Breast epithelium (tissue), 4 donors: Measurements from ENCODE around the gene TAGAP. TPM values are rescaled to one million over a fixed set of nuclear protein-coding genes. Genes with fewer than 3 reads are reported as not detected.

Experiments
- DNase-seq, 2 donors: peaks; one replicate each; pipeline ENCODE4 v3.0.0-alpha.2; 2019; ENCODE audit warnings: low spot score in 2 of 2
- H3K27ac ChIP-seq, 2 donors: fragments of 200-600 bp; sonication (generic) in 1 of 2; one replicate each; pipeline ENCODE4 v1.5.1; 2016 to 2019; ENCODE audit warnings: mild to moderate bottlenecking in 1 of 2
- H3K27me3 ChIP-seq, 2 donors: fragments of 200-600 bp; sonication (generic) in 1 of 2; one replicate each; pipeline versions ENCODE4 v1.5.1 to v1.6.0; 2017 to 2019; ENCODE audit warnings: control low read depth in 1 of 2, mild to moderate bottlenecking in 1 of 2
- H3K36me3 ChIP-seq: fragments of 200-600 bp; one replicate; pipeline ENCODE4 v1.5.1; 2019
- H3K4me1 ChIP-seq, 2 donors: fragments of 200-600 bp; sonication (generic); one replicate each; pipeline ENCODE4 v1.5.1; 2016 to 2019; ENCODE audit warnings: control low read depth in 1 of 2
- H3K4me3 ChIP-seq, 3 donors: fragments of 200-600 bp; sonication (generic); 1 replicate in 2 of 3; 2 replicates in 1 of 3; pipeline ENCODE4 v1.5.1; 2016 to 2019; ENCODE audit warnings: mild to moderate bottlenecking in 3 of 3, moderate library complexity in 2 of 3
- H3K9me3 ChIP-seq, 2 donors: fragments of 200-600 bp; sonication (generic) in 1 of 2; one replicate each; pipeline ENCODE4 v1.5.1; 2016 to 2019; ENCODE audit warnings: control low read depth in 1 of 2
- POLR2A ChIP-seq: fragments of 450-650 bp; IDR thresholded peaks from one replicate; pipeline ENCODE4 v1.6.1; 2016; ENCODE audit warnings: antibody characterized with exemption, mild to moderate bottlenecking, moderate library complexity
- POLR2AphosphoS5 ChIP-seq, 3 donors: sonication (generic); formaldehyde crosslinking; IDR thresholded peaks; one replicate each; pipeline ENCODE4 v1.6.1; 2017; ENCODE audit warnings: antibody characterized with exemption in 3 of 3
- intact Hi-C: fragments of 100-400 bp; cut with DNase I; formaldehyde crosslinking; loops from one replicate; pipeline ENCODE4 v1.15.1; 2023; ENCODE audit warnings: low total_unique reads
- total RNA-seq, 3 donors: library from RNA; depleted of rRNA; stranded (reverse); fragments of >200 nt; gene quantifications; one replicate each; pipeline ENCODE4 v1.1.0, GENCODE V29; 2016
- TF ChIP-seq, protein P1 (sequence below), 3 donors: fragments of 450-650 bp; IDR thresholded peaks; one replicate each; pipeline ENCODE4 v1.5.1; 2016 to 2017; ENCODE audit warnings: antibody characterized with exemption in 3 of 3, mild to moderate bottlenecking in 3 of 3, moderate library complexity in 3 of 3

TAGAP gene
- total RNA-seq, 3 donors from 2014 or later: 2.9 to 4.2 (median 4.1) TPM

DNA sequence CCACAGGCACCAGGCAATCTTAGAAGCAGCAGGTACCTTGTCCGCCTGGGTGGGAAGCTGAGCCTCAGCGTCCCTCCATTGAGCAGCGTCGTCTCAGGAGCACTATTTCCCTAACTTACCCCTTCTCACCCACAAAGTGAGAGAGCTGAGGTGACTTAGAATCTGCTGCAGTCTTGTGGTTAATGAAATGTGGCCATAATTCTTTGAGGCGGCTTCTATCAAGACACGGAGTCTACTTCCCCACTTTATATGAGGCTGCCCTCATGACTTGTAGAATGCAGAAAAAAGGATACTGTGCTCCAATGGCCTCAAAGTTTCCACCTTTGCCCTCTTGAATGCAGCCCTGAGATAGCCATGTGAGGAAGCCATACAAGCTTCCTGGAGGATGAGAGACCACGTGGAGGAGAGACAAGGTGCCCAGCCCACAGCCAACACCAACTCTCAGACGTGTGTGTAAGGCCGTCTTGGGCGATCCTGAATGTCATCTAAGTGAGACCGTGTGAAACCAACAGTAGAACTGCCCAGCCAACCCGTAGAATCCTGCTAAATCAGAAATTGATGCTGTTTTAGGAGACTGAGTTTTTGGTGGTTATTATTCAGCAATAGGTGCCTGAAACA lies 9.1 kb upstream of the TAGAP start:
- Histone ChIP-seq H3K9me3 (no peaks in the 10 kb centered on the region), H3K27me3 (peaks cover 0 to 3% of the 10 kb centered on the region in 2 donors), H3K4me1 (no peaks in the 10 kb centered on the region), H3K36me3 (no peaks in the 10 kb centered on the region), H3K4me3 (no peak overlapping the region), H3K27ac (no peak overlapping the region)
- TF ChIP-seq POLR2A: no peak
- TF ChIP-seq, protein P1, sequence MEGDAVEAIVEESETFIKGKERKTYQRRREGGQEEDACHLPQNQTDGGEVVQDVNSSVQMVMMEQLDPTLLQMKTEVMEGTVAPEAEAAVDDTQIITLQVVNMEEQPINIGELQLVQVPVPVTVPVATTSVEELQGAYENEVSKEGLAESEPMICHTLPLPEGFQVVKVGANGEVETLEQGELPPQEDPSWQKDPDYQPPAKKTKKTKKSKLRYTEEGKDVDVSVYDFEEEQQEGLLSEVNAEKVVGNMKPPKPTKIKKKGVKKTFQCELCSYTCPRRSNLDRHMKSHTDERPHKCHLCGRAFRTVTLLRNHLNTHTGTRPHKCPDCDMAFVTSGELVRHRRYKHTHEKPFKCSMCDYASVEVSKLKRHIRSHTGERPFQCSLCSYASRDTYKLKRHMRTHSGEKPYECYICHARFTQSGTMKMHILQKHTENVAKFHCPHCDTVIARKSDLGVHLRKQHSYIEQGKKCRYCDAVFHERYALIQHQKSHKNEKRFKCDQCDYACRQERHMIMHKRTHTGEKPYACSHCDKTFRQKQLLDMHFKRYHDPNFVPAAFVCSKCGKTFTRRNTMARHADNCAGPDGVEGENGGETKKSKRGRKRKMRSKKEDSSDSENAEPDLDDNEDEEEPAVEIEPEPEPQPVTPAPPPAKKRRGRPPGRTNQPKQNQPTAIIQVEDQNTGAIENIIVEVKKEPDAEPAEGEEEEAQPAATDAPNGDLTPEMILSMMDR (IDR thresholded peaks at IDR 0.05): no peak
- no peak for TF ChIP-seq POLR2AphosphoS5 (IDR thresholded peaks at IDR 0.05)
- intact Hi-C loops: no loop called here
- DNase-seq: no peak

DNA sequence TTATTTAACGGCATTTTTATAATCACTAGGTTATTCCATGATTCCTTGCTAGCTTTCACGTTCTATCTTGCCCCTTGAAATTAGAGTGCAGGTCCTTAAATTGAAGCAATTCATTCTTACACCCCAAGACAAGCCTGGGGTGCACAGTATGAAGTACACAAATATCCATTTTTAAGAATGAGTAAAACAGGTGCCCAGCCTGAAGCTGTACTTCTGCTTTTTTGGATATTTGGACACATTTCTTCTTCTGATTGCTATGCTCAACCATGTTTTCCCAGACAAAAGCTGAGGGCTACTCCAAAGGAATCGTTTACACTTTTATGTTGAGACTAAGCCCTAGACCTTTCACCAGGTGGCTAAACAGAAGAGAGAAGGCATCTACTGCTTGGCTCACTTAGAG lies 7.9 kb upstream of the TAGAP start:
- Histone ChIP-seq H3K27ac (no peak overlapping the region), H3K4me3 (no peak overlapping the region), H3K4me1 (no peaks in the 10 kb centered on the region), H3K36me3 (no peaks in the 10 kb centered on the region), H3K9me3 (no peaks in the 10 kb centered on the region), H3K27me3 (peaks cover 0 to 3% of the 10 kb centered on the region in 2 donors)
- DNase-seq: no peak
- TF ChIP-seq POLR2AphosphoS5 (IDR thresholded peaks at IDR 0.05) (no peak), POLR2A (no peak)
- TF ChIP-seq, protein P1 (IDR thresholded peaks at IDR 0.05): no peak
- intact Hi-C loops: no loop called here

DNA sequence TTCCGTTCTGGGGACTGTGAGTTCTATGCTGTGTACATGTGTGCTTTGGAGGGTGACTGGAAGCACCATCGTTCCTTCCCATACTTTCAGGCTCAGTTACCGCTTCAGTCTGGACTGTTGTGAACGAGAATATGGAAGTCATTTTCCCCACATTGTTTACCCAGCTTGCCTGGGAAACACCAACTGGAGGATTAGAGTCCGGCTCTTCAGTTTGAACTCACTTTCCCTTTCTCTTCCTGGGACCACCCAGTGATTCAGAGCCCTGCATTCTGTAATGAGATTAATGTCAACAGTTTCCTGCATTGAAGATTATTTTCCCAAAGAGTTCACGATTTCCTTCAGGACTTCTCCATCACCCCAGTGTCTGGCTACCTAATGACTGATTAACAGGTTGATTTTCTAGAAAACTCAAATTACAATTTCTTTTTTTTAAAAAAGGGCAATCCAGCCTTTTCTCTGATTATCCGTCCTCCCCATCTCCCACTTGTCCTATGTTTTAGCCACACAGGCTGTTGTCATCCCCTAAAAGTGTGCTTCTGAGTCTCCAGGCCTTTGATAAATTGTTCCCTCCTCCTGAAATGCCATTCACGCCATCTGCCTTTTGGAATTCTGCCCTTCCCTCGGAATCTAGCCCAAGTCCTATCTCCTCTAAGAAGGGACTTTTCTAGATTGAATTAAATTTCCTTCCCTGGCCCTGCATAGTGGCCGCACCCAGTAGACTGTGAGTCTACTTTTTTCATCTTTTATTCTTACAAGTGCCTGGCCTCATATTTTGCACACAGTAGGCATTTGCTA lies 3.3 kb upstream of the TAGAP start:
- H3K9me3 ChIP-seq: no peaks in the 10 kb centered on the region
- no peaks in the 10 kb centered on the region for H3K36me3 ChIP-seq
- no peak overlapping the region for H3K27ac ChIP-seq
- intact Hi-C loops: no loop called here
- no peak overlapping the region for H3K4me3 ChIP-seq
- no peak for TF ChIP-seq POLR2AphosphoS5 (IDR thresholded peaks at IDR 0.05)
- no peak for TF ChIP-seq POLR2A
- TF ChIP-seq, protein P1 (IDR thresholded peaks at IDR 0.05): no peak
- no peaks in the 10 kb centered on the region for H3K4me1 ChIP-seq
- no peaks in the 10 kb centered on the region for H3K27me3 ChIP-seq
- DNase-seq: no peak

DNA sequence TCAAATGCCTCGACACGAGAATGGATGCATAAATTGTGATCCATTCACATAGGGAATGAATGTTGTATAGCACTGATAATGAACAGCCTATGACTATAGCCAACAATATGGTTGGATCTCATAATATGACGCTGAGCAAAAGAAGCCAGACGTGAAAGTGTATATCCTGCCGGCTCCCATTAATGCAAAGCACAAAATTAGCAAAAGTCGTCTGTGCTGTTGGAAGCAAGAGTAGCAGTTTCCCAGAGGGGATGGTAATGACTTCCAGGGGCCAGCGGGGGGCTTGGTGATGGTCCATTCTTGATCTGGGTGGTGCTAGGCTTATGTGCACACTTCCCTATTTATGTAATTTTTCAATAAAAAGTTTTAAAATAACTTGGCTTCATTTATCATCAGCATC lies 1.0 kb upstream of the TAGAP start:
- Histone ChIP-seq H3K4me1 (no peaks in the 10 kb centered on the region), H3K9me3 (no peaks in the 10 kb centered on the region), H3K27me3 (no peaks in the 10 kb centered on the region), H3K36me3 (no peaks in the 10 kb centered on the region), H3K27ac (no peak overlapping the region), H3K4me3 (no peak overlapping the region)
- TF ChIP-seq, protein P1 (IDR thresholded peaks at IDR 0.05): no peak
- TF ChIP-seq POLR2AphosphoS5 (IDR thresholded peaks at IDR 0.05) (no peak), POLR2A (no peak)
- intact Hi-C loops: no loop called here
- DNase-seq: no peak

DNA sequence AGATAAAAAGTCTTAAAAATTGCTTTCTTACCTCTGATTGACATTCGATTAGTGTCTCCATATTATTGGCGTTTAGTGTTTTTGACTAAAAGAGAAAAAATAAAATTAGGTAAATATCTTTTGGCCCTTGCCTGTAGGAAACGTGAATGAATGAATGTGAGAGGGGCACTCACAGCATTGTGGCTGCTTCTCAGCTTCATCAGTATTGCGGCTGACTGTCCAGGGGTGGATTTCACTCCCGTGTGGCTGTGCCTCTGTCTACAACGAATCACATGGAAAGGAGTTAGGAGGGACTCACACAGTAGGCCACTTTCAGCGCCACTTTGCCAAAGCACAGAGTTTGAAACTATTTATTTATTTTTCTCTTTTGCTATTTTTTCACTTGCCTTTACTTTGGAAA lies 844 bp downstream of the TAGAP start:
- no peak overlapping the region for H3K27ac ChIP-seq

More for the DNA sequence above, 844 bp downstream of the TAGAP start:
- TF ChIP-seq, protein P1 (IDR thresholded peaks at IDR 0.05): no peak
- TF ChIP-seq POLR2A: no peak
- TF ChIP-seq POLR2AphosphoS5 (IDR thresholded peaks at IDR 0.05): no peak
- intact Hi-C loops: no loop called here
- H3K27me3 ChIP-seq: no peaks in the 10 kb centered on the region
- H3K36me3 ChIP-seq: no peaks in the 10 kb centered on the region
- no peak for DNase-seq
- no peaks in the 10 kb centered on the region for H3K4me1 ChIP-seq
- no peaks in the 10 kb centered on the region for H3K9me3 ChIP-seq
- H3K4me3 ChIP-seq: peak overlapping the region in 2 of 3 donors; percentile 23 to 32
